NCI-H345 (cell line): ENCODE results near the gene ITGB3BP.
"Not testable (repeated sequence)": the region's sequence is repeated elsewhere in the genome, so short reads cannot be mapped to it uniquely, and the experiment has no call there.

Source experiments
- DNase-seq: peaks from one replicate; lab custom pipeline; 2025; lab: John Stamatoyannopoulos, UW

ITGB3BP gene

GRCh38 chr1:63506782-63507181 is 16.2 kb downstream of the ITGB3BP start:
- no peak for DNase-seq

- no peak for DNase-seq
These were observed 21.8 kb downstream of the ITGB3BP start for GRCh38 chr1:63501256-63501655.

GRCh38 chr1:63498106-63498505 is 24.9 kb downstream of the ITGB3BP start:
- no peak for DNase-seq

- DNase-seq = no peak
These were observed 25.4 kb downstream of the ITGB3BP start for GRCh38 chr1:63497577-63497976.

- no peak for DNase-seq
These were observed 35.5 kb downstream of the ITGB3BP start for GRCh38 chr1:63487336-63488065.

- no peak for DNase-seq
These were observed 36.4 kb downstream of the ITGB3BP start for GRCh38 chr1:63486629-63487028.

GRCh38 chr1:63480057-63480456 is 43.0 kb downstream of the ITGB3BP start:
- DNase-seq = no peak

- DNase-seq = no peak
These were observed 47.3 kb downstream of the ITGB3BP start for GRCh38 chr1:63475761-63476160.

- DNase-seq = not testable (repeated sequence)
These were observed 54.3 kb downstream of the ITGB3BP start for GRCh38 chr1:63468683-63469082.

- DNase-seq = no peak
These were observed 56.3 kb downstream of the ITGB3BP start for GRCh38 chr1:63466759-63467158.

GRCh38 chr1:63466181-63466580 is 56.8 kb downstream of the ITGB3BP start:
- DNase-seq = no peak

GRCh38 chr1:63463248-63463647 is 59.8 kb downstream of the ITGB3BP start:
- no peak for DNase-seq

GRCh38 chr1:63461661-63462230 is 61.3 kb downstream of the ITGB3BP start:
- DNase-seq = no peak

- DNase-seq = no peak
These were observed 64.3 kb downstream of the ITGB3BP start for GRCh38 chr1:63458750-63459149.

- no peak for DNase-seq
These were observed 68.8 kb downstream of the ITGB3BP start for GRCh38 chr1:63454269-63454668.

- no peak for DNase-seq
These were observed 69.8 kb downstream of the ITGB3BP start for GRCh38 chr1:63453232-63453631.

GRCh38 chr1:63450416-63450815 is 72.6 kb downstream of the ITGB3BP start:
- DNase-seq = no peak

- no peak for DNase-seq
These were observed 74.2 kb downstream of the ITGB3BP start for GRCh38 chr1:63448731-63449246.

GRCh38 chr1:63442141-63442475 is 80.9 kb downstream of the ITGB3BP start:
- no peak for DNase-seq

- DNase-seq = no peak
These were observed 87.9 kb downstream of the ITGB3BP start for GRCh38 chr1:63435161-63435560.

GRCh38 chr1:63429281-63429680 is 93.7 kb downstream of the ITGB3BP start:
- DNase-seq = no peak

- DNase-seq = no peak
These were observed 94.2 kb downstream of the ITGB3BP start for GRCh38 chr1:63428815-63429214.

- no peak for DNase-seq
These were observed 99.4 kb downstream of the ITGB3BP start for GRCh38 chr1:63423649-63424048.

GRCh38 chr1:63420746-63421145 is 102.3 kb downstream of the ITGB3BP start:
- DNase-seq = not testable (repeated sequence)
